ENCODE measurements around the gene ANO4.

Gene ANO4

DNA sequence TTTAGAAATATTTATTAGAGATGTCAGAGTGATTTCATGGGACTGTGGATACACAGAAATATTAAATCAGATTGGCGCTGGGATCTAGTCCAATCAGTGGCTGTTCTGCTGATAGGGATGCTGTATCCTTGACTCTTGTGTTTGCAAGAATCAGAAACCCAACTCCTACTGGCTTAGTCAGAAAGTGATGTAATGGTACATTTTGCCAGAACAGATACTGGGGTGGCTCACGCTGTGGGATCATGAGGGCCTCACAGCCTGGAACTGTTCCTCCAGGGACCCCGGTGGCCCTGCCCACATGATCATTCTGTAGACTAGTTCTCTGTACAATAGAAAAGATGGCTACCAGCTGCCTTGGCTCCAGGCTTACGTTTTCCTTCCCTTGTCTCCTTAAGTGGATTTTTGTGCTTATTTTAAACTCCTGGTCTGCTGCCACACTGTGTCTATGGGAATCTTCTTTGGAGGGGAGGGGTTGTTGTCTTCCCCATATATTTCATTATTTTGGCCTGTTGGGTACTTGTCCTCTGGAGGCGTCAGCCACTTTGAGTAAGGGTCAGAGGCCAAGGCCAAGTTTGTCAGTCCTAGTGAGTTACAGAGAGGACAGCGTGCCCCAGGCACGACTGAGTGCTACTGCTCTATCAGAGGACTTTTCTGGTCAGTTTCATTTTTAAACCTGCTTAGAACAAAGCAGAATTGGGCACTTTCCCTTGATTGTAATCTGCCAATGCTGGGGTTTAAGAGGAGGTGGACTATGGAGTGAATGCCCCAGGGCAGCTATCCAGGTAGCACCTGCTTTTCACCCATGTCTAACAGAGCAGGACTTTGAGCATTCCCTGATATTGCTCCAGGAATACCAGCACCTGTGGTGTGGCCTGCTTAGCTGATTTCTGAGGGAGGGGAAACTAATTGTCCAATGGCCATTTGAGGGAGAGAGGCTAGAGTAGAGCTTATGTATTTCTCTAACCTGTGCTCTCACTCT, 251.2 kb downstream of the ANO4 start:
- TF ChIP-seq CTCF (IDR thresholded peaks at IDR 0.05; ENCODE audit: low read depth, low read length), result no peak
- no peak for DNase-seq
- Histone ChIP-seq H3K27me3 (no peaks in the 10 kb centered on the region), H3K9me3 (no peaks in the 10 kb centered on the region; the same call in 1 of the 2 replicates), H3K4me3 (ENCODE audit: low read depth, low read length) (no peak overlapping the region), H3K4me1 (no peaks in the 10 kb centered on the region), H3K36me3 (no peaks in the 10 kb centered on the region)

DNA sequence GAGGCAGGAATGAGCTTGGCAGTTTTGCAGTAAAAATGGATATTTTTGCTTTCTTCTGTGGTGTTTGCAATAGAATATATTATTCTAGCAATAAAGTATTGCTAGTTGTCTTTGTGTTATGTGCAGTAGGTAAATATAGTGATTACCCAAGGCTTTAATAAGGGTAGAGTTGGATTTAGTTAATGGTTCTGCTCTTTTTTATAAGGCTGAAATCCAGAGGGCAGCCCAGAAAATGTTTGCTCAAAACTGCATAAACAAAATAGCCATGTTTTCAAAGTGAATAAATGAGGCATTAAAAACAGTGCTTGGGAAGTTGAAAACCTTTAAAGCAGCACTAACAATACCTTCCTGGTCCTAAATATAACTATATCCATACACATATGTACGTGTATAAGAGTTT, 253.1 kb downstream of the ANO4 start:
- TF ChIP-seq CTCF (IDR thresholded peaks at IDR 0.05; ENCODE audit: low read depth, low read length), result no peak
- no peaks in the 10 kb centered on the region for H3K27me3 ChIP-seq
- H3K4me3 ChIP-seq (ENCODE audit: low read depth, low read length), result no peak overlapping the region
- no peaks in the 10 kb centered on the region; the same call in 1 of the 2 replicates for H3K9me3 ChIP-seq
- DNase-seq, result no peak
- H3K4me1 ChIP-seq, result no peaks in the 10 kb centered on the region
- no peaks in the 10 kb centered on the region for H3K36me3 ChIP-seq

DNA sequence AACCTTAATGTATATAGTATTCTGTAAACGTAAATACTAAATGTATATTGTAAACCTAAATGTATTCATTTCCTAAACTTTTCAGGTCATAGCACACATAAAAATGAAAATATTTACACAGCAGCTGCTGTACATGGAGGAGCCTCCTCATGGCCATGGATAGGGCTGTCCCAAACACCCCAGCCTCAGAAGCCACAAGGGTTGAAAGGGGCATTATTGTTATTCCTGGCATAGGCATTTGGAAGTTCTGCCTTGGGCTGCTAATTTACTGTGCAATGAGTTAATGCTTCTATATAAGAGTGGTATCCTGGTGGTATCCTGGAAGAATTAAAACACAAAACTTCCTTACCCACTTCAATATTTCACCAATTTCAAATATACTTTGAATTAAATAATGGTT, 256.1 kb downstream of the ANO4 start:
- H3K9me3 ChIP-seq, result no peaks in the 10 kb centered on the region; the same call in 1 of the 2 replicates
- no peaks in the 10 kb centered on the region for H3K27me3 ChIP-seq
- no peak overlapping the region for H3K4me3 ChIP-seq (ENCODE audit: low read depth, low read length)
- H3K36me3 ChIP-seq, result no peaks in the 10 kb centered on the region
- no peaks in the 10 kb centered on the region for H3K4me1 ChIP-seq
- no peak for TF ChIP-seq CTCF (IDR thresholded peaks at IDR 0.05; ENCODE audit: low read depth, low read length)
- DNase-seq, result no peak

DNA sequence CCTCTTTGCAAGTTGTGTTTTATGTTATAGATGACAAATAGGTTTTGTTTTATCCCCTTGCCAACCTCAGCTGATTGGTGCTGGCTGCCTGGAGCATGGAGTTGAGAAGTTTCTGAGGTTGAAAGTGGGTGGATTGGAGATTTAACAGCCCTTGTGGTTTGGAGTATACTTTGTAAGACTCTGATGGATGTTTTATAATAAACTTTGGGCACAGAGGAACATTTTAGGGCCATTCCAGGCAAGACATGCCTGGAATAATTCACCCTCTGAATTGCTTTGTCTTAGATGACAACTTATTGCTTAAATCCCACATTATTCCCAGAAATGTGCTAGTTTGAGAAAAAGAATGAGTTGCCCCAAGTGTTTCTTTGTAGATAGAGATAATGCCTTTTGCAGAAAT, 256.6 kb downstream of the ANO4 start:
- no peak for DNase-seq
- H3K4me3 ChIP-seq (ENCODE audit: low read depth, low read length), result no peak overlapping the region
- no peak for TF ChIP-seq CTCF (IDR thresholded peaks at IDR 0.05; ENCODE audit: low read depth, low read length)
- H3K9me3 ChIP-seq, result no peaks in the 10 kb centered on the region; the same call in 1 of the 2 replicates
- no peaks in the 10 kb centered on the region for H3K36me3 ChIP-seq
- no peaks in the 10 kb centered on the region for H3K27me3 ChIP-seq
- H3K4me1 ChIP-seq, result no peaks in the 10 kb centered on the region

DNA sequence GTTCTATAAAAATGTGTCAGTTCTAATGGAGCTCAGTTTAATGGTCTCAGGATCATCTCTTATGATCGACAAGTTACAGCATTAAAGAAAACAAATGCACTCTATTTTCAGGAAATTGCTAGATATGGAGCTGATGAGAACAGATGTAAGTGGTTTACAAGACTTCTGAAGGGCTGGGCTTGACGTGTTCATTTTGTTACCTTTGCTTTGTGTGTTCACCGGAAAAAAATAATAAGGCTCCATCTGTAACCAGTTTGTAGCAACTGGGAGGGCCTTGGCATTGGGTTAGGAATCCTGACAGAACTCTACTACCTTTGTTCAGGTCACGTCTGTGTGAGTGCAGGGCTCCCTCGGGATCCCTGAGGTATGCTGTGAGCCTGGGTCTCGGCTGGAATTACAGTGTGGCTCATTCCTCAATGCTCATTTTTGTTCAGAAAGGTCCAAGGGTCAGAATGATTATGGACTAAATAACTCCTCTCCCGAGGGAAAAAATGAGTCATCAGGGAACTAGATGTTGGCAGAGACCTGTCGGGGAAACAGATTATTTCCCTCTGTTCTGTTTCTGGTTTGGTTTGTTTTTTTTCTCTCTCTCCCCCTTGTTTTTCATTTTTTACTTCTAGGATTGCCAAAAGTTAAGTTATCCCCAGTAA, 257.4 kb downstream of the ANO4 start:
- Histone ChIP-seq H3K4me3 (ENCODE audit: low read depth, low read length) (no peak overlapping the region), H3K36me3 (no peaks in the 10 kb centered on the region), H3K27me3 (no peaks in the 10 kb centered on the region), H3K4me1 (no peaks in the 10 kb centered on the region), H3K9me3 (no peaks in the 10 kb centered on the region; the same call in 1 of the 2 replicates)
- no peak for TF ChIP-seq CTCF (IDR thresholded peaks at IDR 0.05; ENCODE audit: low read depth, low read length)
- DNase-seq, result no peak

- TF ChIP-seq CTCF (IDR thresholded peaks at IDR 0.05; ENCODE audit: low read depth, low read length), result no peak
- H3K36me3 ChIP-seq, result no peaks in the 10 kb centered on the region
- H3K4me3 ChIP-seq (ENCODE audit: low read depth, low read length), result no peak overlapping the region
- H3K9me3 ChIP-seq, result no peaks in the 10 kb centered on the region
- H3K4me1 ChIP-seq, result no peaks in the 10 kb centered on the region
- no peaks in the 10 kb centered on the region for H3K27me3 ChIP-seq
- DNase-seq, result no peak
Measured at GRCh38 chr12:101053203-101053602, 258.6 kb downstream of the ANO4 start.

All from BE2C (cell line).